Measurements from ENCODE around the gene UROS.
A peak's percentile ranks its signal among the peaks of the same experiment; 100 is the strongest.

UROS gene

GRCh38 chr10:125836746-125837145 is 13.7 kb upstream of the UROS start:
- no peak for DNase-seq (ENCODE audit: low spot score)

- no peak for DNase-seq (ENCODE audit: low spot score)
Measured at GRCh38 chr10:125828311-125828710, 5.3 kb upstream of the UROS start.

- no peak for DNase-seq (ENCODE audit: low spot score)
Measured at GRCh38 chr10:125827133-125827532, 4.1 kb upstream of the UROS start.

- DNase-seq (ENCODE audit: low spot score) = no peak
Measured at GRCh38 chr10:125824736-125825135, 1.7 kb upstream of the UROS start.

- DNase-seq (ENCODE audit: low spot score) = no peak
Measured at GRCh38 chr10:125823663-125824251, 699 bp upstream of the UROS start.

- DNase-seq (ENCODE audit: low spot score) = no peak
Measured at GRCh38 chr10:125820701-125821100, 2.4 kb downstream of the UROS start.

- DNase-seq (ENCODE audit: low spot score) = no peak
Measured at GRCh38 chr10:125817337-125817946, 5.6 kb downstream of the UROS start.

- DNase-seq (ENCODE audit: low spot score) = no peak
Measured at GRCh38 chr10:125816548-125816947, 6.5 kb downstream of the UROS start.

- no peak for DNase-seq (ENCODE audit: low spot score)
Measured at GRCh38 chr10:125815764-125816163, 7.3 kb downstream of the UROS start.

GRCh38 chr10:125812128-125812750 is 10.8 kb downstream of the UROS start:
- DNase-seq (ENCODE audit: low spot score) = no peak

- DNase-seq (ENCODE audit: low spot score) = peak; percentile 31
Measured at GRCh38 chr10:125811251-125811650, 11.8 kb downstream of the UROS start.

- no peak for DNase-seq (ENCODE audit: low spot score)
Measured at GRCh38 chr10:125808047-125808446, 15.0 kb downstream of the UROS start.

GRCh38 chr10:125802739-125803138 is 20.3 kb downstream of the UROS start:
- no peak for DNase-seq (ENCODE audit: low spot score)

GRCh38 chr10:125802131-125802530 is 20.9 kb downstream of the UROS start:
- DNase-seq (ENCODE audit: low spot score) = no peak

- no peak for DNase-seq (ENCODE audit: low spot score)
Measured at GRCh38 chr10:125801574-125801973, 21.5 kb downstream of the UROS start.

- no peak for DNase-seq (ENCODE audit: low spot score)
Measured at GRCh38 chr10:125799451-125800182, 23.4 kb downstream of the UROS start.

GRCh38 chr10:125797994-125798662 is 24.9 kb downstream of the UROS start:
- DNase-seq (ENCODE audit: low spot score) = no peak

GRCh38 chr10:125797424-125797823 is 25.6 kb downstream of the UROS start:
- no peak for DNase-seq (ENCODE audit: low spot score)

GRCh38 chr10:125795637-125796190 is 27.3 kb downstream of the UROS start:
- DNase-seq (ENCODE audit: low spot score) = no peak

GRCh38 chr10:125795128-125795527 is 27.9 kb downstream of the UROS start:
- no peak for DNase-seq (ENCODE audit: low spot score)

- no peak for DNase-seq (ENCODE audit: low spot score)
Measured at GRCh38 chr10:125792342-125793300, 30.4 kb downstream of the UROS start.
